AG10803 (cell line): ENCODE results near the gene DENND4A.

Experiments used
- DNase-seq: peaks from one replicate; pipeline ENCODE4 v3.0.0; 2010; ENCODE audit warnings: low read depth
- H3K4me3 ChIP-seq: 2 replicates; pipeline ENCODE4 v1.5.1; 2011; ENCODE audit warnings: mild to moderate bottlenecking, low read length, control low read depth
- TF ChIP-seq, protein P1 (sequence below): conservative IDR thresholded peaks from 2 replicates; pipeline ENCODE4 v1.5.1; 2011; ENCODE audit warnings: mild to moderate bottlenecking, low read length, control low read depth, inconsistent platforms

Gene DENND4A

DNA sequence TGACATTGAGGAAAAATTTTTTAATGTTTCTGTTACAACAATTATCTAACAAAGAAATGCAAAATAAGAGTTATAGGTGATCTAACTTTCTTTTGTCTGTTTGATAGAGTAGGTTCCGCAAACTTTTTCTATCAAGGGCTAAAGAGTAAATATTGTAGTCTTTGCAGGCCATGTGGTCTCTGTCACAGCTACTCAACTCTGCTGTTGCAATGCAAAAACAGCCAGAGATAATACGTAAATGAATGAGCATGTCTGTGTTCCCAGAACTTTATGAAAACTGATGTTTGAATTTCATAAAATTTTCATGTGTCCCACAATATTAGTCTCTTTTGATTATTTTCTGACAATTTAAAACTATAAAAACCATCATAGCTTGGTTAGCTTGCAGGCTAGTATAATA lies 97.0 kb downstream of the DENND4A start:
- no peak for DNase-seq
- TF ChIP-seq, protein P1, sequence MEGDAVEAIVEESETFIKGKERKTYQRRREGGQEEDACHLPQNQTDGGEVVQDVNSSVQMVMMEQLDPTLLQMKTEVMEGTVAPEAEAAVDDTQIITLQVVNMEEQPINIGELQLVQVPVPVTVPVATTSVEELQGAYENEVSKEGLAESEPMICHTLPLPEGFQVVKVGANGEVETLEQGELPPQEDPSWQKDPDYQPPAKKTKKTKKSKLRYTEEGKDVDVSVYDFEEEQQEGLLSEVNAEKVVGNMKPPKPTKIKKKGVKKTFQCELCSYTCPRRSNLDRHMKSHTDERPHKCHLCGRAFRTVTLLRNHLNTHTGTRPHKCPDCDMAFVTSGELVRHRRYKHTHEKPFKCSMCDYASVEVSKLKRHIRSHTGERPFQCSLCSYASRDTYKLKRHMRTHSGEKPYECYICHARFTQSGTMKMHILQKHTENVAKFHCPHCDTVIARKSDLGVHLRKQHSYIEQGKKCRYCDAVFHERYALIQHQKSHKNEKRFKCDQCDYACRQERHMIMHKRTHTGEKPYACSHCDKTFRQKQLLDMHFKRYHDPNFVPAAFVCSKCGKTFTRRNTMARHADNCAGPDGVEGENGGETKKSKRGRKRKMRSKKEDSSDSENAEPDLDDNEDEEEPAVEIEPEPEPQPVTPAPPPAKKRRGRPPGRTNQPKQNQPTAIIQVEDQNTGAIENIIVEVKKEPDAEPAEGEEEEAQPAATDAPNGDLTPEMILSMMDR, result no peak
- H3K4me3 ChIP-seq, result no peak overlapping the region

DNA sequence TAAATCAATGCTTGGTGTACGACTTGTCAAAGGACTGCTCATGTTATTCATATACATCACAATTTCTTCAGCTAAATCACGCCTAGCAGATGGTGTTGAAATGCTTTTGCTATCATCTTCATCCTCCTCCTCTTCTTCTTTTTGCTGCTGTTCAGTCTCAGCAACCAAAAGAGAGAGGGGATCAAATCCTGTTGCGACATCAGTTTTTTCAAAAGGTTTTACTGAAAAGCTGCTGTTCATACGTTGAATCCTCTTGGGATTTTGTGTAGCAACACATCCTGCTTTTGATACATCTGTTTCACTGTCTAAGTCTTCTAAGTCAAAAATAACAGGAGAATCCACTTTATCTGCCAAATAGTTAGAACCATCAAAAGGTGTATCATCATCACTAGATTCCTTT lies 101.3 kb downstream of the DENND4A start:
- no peak overlapping the region for H3K4me3 ChIP-seq
- TF ChIP-seq, protein P1, result no peak
- DNase-seq, result no peak

DNA sequence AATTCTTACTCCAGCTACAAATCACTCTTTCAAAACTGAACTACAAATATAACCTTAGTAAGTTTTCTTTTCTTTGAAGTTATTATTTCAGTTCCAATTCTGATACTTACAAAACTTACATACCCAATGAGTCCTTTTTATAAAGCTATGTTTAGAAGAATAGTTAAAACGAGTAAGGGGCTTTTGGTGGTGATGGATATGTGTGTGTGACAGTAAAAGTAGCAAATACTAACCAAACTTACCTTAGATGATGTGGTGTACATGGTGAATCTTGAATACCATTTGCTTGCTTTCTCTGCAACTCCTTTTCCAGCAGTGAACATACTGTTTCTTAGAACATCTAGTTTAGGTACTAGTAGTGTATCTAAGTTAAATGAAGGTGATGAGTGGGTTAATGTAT lies 101.9 kb downstream of the DENND4A start:
- TF ChIP-seq, protein P1, result no peak
- DNase-seq, result no peak
- no peak overlapping the region for H3K4me3 ChIP-seq

DNA sequence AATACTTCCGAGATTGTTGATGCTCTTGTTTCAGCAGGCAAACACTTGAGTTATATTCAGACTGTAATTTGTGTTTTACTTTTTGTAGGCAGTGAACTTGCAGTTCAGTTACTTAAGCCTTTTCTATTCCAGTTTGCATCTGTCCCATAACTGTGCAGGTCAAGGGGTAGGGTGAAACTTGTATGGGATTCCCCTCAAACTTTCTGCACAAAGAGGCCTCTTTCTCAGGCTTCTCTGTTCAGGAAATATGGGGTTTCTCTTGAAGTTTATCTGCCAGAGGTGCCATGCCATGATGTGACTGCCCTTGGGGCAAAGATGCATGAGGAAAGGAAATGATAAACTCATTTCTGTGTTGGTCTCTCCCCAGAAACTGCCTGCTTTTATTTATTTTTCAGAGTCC lies 103.6 kb downstream of the DENND4A start:
- TF ChIP-seq, protein P1, result no peak
- DNase-seq, result no peak

DNA sequence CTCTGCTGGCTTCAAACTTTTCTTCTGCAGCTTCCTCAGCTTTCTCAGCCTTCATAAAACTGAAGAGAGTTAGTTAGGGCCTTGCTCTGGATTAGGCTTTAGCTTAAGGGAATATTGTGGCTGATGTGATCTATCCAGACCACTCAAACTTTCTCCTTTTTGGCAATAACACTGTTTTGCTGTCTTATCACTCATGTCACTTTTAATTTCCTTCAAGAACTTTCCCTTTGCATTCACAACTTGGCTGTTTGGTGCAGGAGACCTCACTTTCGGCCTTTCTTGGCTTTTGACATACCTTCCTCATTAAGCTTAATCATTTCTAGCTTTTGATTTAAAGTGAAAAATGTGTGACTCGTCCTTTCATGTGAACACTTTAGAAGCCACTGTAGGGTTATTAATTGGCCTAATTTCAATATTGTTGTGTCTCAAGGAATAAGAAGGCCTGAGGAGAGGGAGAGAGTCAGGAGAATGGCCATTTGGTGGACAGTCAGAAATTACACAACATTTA lies 109.6 kb downstream of the DENND4A start:
- no peak overlapping the region for H3K4me3 ChIP-seq
- TF ChIP-seq, protein P1, result no peak
- DNase-seq, result no peak

More for the DNA sequence above, 103.6 kb downstream of the DENND4A start:
- no peak overlapping the region for H3K4me3 ChIP-seq

DNA sequence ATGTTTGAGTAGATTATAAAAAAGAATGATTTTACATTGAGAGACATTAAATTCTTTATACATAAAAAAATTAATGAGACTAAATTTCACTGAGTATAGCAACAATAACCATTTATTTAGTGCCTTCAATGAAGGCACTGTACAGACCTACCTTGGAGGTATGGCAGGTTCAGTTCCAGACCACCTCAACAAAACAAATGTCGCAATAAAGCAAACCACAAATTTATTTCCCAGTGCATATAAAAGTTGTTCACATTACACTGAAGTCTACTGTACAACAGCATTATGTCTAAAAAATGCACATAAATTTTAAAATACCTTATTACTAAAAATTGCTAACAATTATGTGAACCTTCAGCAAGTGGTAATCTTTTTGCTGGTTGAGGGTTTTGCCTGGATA lies 111.5 kb downstream of the DENND4A start:
- no peak overlapping the region for H3K4me3 ChIP-seq
- no peak for DNase-seq
- TF ChIP-seq, protein P1, result no peak

DNA sequence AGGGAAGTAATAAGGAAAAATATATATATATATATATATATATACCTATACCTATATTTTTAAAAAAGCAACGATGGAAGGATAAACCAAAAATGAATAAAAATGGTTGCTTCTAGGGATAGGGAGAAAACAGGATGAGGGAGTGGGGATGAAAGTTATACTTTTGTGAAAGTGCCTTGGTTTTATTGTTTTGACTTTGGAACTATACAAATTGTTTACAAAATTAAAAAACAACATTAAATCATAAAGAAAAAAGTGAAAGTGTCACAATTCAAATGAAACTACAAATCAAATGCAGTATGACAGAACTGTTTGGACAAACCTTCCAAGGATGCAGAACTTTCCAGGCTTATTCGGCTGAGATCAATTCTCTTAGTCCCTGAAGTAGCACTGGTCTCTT lies 116.0 kb downstream of the DENND4A start:
- TF ChIP-seq, protein P1, result no peak
- no peak for DNase-seq
- H3K4me3 ChIP-seq, result no peak overlapping the region
